ENCODE results near the gene TFCP2L1. TPM values are rescaled to one million over a fixed set of nuclear protein-coding genes. Genes with fewer than 3 reads are reported as not detected.

The TFCP2L1 gene
- polyA plus RNA-seq, 3 donors = 0.03 to 0.24 TPM; not detected in 1

GRCh38 chr2:121232626-121233265 is 52.3 kb downstream of the TFCP2L1 start:
- Mint-ChIP-seq H3K9me3 (no peaks in the 10 kb centered on the region), H3K27me3 (ENCODE audit: low read depth in 3 of 3) (peaks cover 2 to 10% (median 6%) of the 10 kb centered on the region in 3 donors), H3K27ac (no peak overlapping the region), H3K4me1 (peaks cover 7% of the 10 kb centered on the region), H3K4me3 (no peak overlapping the region), H3K36me3 (no peaks in the 10 kb centered on the region)
- intact Hi-C loops (cut with micrococcal nuclease) = no loop called here
- H3K4me3 ChIP-seq (replicated peaks in 1 of 3; ENCODE audit: low read depth in 2 of 3, low read length in 3 of 3) = no peak overlapping the region
- H3K9me3 ChIP-seq (replicated peaks in 1 of 2; ENCODE audit: control insufficient read depth in 1 of 2, insufficient read depth in 1 of 2, low read length in 2 of 2) = no peaks in the 10 kb centered on the region
- no peak overlapping the region for H3K4me2 ChIP-seq (replicated peaks; ENCODE audit: extremely low read depth, low read length, poor library complexity, severe bottlenecking)
- H3K4me1 ChIP-seq (ENCODE audit: control insufficient read depth in 1 of 2, insufficient read depth in 2 of 2, low read length in 2 of 2) = peaks cover 6 to 8% of the 10 kb centered on the region in 2 donors
- H3K36me3 ChIP-seq (replicated peaks in 1 of 2; ENCODE audit: control insufficient read depth in 1 of 2, insufficient read depth in 2 of 2, low read length in 2 of 2) = no peaks in the 10 kb centered on the region
- 0% methylated on average over 1 of the region's 6 CpGs for WGBS (ENCODE audit: insufficient coverage)
- no peak for TF ChIP-seq CTCF (IDR thresholded peaks at IDR 0.05)
- H2AFZ ChIP-seq (ENCODE audit: insufficient read depth, low read depth, low read length, poor library complexity, severe bottlenecking) = peak overlapping the region; percentile 47
- peak; percentile 18 to 32 (median 28) for DNase-seq
- no peak overlapping the region for H3K9ac ChIP-seq (ENCODE audit: insufficient read depth, low read length, poor library complexity, severe bottlenecking)
- no peak overlapping the region for H3K27ac ChIP-seq (ENCODE audit: low read depth in 1 of 2, low read length in 2 of 2)
- H4K20me1 ChIP-seq (ENCODE audit: insufficient read depth, low read length) = no peaks in the 10 kb centered on the region
- H3K79me2 ChIP-seq (ENCODE audit: insufficient read depth, low read length) = no peaks in the 10 kb centered on the region
- H3K27me3 ChIP-seq (ENCODE audit: control insufficient read depth in 2 of 2, insufficient read depth in 2 of 2, low read length in 2 of 2) = no peaks in the 10 kb centered on the region

- no peak for TF ChIP-seq CTCF (IDR thresholded peaks at IDR 0.05)
- H3K27me3 ChIP-seq (ENCODE audit: control insufficient read depth in 2 of 2, insufficient read depth in 2 of 2, low read length in 2 of 2) = no peaks in the 10 kb centered on the region
- Mint-ChIP-seq H3K36me3 (no peaks in the 10 kb centered on the region), H3K9me3 (no peaks in the 10 kb centered on the region), H3K27me3 (ENCODE audit: low read depth in 3 of 3) (peaks cover 0 to 7% (median 6%) of the 10 kb centered on the region in 3 donors), H3K4me3 (no peak overlapping the region), H3K27ac (no peak overlapping the region), H3K4me1 (peaks cover 7% of the 10 kb centered on the region)
- WGBS (ENCODE audit: insufficient coverage) = 99% methylated on average over 11 of the region's 17 CpGs
- H4K20me1 ChIP-seq (ENCODE audit: insufficient read depth, low read length) = no peaks in the 10 kb centered on the region
- no peak overlapping the region for H2AFZ ChIP-seq (ENCODE audit: insufficient read depth, low read depth, low read length, poor library complexity, severe bottlenecking)
- DNase-seq = no peak
- H3K4me2 ChIP-seq (replicated peaks; ENCODE audit: extremely low read depth, low read length, poor library complexity, severe bottlenecking) = no peak overlapping the region
- no peak overlapping the region for H3K27ac ChIP-seq (ENCODE audit: low read depth in 1 of 2, low read length in 2 of 2)
- intact Hi-C loops (cut with micrococcal nuclease) = no loop called here
- H3K9me3 ChIP-seq (replicated peaks in 1 of 2; ENCODE audit: control insufficient read depth in 1 of 2, insufficient read depth in 1 of 2, low read length in 2 of 2) = no peaks in the 10 kb centered on the region
- H3K36me3 ChIP-seq (replicated peaks in 1 of 2; ENCODE audit: control insufficient read depth in 1 of 2, insufficient read depth in 2 of 2, low read length in 2 of 2) = no peaks in the 10 kb centered on the region
- H3K4me1 ChIP-seq (ENCODE audit: control insufficient read depth in 1 of 2, insufficient read depth in 2 of 2, low read length in 2 of 2) = peaks cover 6 to 8% of the 10 kb centered on the region in 2 donors
- H3K9ac ChIP-seq (ENCODE audit: insufficient read depth, low read length, poor library complexity, severe bottlenecking) = no peak overlapping the region
- no peaks in the 10 kb centered on the region for H3K79me2 ChIP-seq (ENCODE audit: insufficient read depth, low read length)
- no peak overlapping the region for H3K4me3 ChIP-seq (replicated peaks in 1 of 3; ENCODE audit: low read depth in 2 of 3, low read length in 3 of 3)
Measured at GRCh38 chr2:121231385-121232000, 53.5 kb downstream of the TFCP2L1 start.

All from CD14-positive monocyte (primary cell).